C4-2B (cell line): Measurements from ENCODE around the gene FUT8.

Experiments used
- H3K27ac ChIP-seq: fragments of 450-650 bp; 2 replicates; pipeline ENCODE4 v1.5.1; 2017
- ZFX ChIP-seq: fragments of 450-650 bp; IDR thresholded peaks from 2 replicates; pipeline ENCODE4 v1.6.1; 2017
- TF ChIP-seq, protein P1 (sequence below): fragments of 450-650 bp; conservative IDR thresholded peaks from 2 replicates; pipeline ENCODE4 v1.5.1; 2017; ENCODE audit warnings: mild to moderate bottlenecking

Gene FUT8

DNA sequence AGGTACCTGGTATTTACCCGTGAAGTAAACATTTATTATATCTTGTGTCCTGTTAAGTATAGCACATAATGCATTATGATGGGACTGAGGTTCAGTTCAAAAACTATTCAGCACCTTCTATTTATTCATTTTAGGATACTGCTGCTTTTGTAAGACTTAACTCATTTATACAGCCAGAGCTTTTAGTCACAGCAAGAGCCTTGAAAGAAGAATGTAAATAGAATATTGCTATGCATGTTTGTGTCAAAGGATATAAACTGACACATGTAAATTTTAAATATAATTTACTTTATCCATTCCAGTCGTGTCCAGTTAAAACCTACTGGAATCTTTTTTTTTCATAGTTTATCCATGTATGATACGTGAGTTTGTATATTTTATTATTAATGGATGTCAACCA lies 168.8 kb downstream of the FUT8 start:
- no peak for TF ChIP-seq ZFX
- TF ChIP-seq, protein P1, sequence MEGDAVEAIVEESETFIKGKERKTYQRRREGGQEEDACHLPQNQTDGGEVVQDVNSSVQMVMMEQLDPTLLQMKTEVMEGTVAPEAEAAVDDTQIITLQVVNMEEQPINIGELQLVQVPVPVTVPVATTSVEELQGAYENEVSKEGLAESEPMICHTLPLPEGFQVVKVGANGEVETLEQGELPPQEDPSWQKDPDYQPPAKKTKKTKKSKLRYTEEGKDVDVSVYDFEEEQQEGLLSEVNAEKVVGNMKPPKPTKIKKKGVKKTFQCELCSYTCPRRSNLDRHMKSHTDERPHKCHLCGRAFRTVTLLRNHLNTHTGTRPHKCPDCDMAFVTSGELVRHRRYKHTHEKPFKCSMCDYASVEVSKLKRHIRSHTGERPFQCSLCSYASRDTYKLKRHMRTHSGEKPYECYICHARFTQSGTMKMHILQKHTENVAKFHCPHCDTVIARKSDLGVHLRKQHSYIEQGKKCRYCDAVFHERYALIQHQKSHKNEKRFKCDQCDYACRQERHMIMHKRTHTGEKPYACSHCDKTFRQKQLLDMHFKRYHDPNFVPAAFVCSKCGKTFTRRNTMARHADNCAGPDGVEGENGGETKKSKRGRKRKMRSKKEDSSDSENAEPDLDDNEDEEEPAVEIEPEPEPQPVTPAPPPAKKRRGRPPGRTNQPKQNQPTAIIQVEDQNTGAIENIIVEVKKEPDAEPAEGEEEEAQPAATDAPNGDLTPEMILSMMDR = no peak
- H3K27ac ChIP-seq = no peak overlapping the region

DNA sequence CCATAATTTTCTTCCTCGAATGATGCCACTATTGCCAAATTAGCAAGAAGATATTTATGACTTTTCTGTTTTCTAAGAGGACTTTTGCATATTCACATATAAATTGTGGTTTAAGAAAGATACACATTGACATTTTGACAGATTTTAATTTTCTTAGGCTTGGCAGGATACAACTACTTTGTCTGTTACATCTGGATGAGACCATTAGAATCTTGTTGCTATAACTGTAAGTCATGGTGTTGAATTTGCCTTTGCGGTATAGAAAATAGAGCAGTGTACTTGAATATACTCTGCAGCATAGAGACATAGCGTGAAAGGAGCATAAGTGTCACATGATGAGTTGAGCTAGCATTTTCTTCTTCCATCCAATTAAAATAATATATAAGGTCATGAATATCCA lies 169.3 kb downstream of the FUT8 start:
- no peak overlapping the region for H3K27ac ChIP-seq
- TF ChIP-seq, protein P1 = no peak
- no peak for TF ChIP-seq ZFX

DNA sequence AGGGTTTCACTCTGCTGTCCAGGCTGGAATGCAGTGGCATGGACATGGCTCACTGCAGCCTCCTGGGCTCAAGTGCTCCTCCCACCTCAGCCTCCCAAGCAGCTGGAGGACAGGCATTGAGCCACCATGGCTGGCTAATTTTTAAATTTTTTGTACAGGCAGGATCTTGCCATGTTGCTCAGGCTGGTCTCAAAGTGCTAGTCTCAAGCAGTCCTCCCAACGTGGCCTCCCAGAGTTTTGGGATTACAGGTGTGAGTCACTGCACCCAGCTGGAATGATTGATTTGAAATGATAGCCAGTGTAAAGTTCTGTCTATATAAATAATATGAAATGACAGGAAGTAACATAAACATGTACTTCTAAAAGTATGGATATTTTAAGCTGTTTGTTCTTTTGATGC lies 172.7 kb downstream of the FUT8 start:
- H3K27ac ChIP-seq = no peak overlapping the region
- TF ChIP-seq, protein P1 = no peak
- TF ChIP-seq ZFX = no peak

DNA sequence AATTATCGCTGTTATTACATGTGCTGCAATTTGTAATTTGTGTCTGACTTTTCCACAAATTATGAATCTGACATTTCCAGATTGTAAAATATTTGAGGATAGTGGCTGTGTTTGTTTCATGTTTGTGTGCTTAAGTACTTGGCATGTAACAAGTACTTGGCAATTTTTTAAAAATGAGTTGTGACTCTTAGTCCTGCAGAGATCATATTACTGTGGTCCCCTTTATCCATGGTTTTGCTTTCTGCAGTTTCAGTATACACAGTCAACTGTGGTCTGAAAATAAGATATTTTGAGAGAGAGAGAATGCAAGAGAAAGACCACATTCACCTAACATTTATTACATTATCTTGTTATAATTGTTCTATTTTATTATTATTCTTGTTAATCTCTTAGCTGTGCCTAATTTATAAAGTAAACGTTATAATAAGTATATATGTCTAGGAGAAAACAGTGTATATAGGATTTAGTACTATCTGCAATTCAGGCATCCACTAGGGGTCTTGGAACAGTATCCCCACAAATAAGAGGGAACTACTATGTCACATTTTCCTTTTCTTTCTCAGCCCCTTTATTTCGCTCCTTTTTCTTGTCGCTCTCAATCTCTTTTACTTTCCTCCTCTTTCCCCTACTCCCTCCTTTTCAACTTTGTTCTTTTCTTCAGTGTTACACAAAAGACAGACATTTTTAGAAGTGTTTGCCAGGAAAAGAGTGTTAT lies 176.1 kb downstream of the FUT8 start:
- TF ChIP-seq, protein P1 = no peak
- no peak overlapping the region for H3K27ac ChIP-seq

DNA sequence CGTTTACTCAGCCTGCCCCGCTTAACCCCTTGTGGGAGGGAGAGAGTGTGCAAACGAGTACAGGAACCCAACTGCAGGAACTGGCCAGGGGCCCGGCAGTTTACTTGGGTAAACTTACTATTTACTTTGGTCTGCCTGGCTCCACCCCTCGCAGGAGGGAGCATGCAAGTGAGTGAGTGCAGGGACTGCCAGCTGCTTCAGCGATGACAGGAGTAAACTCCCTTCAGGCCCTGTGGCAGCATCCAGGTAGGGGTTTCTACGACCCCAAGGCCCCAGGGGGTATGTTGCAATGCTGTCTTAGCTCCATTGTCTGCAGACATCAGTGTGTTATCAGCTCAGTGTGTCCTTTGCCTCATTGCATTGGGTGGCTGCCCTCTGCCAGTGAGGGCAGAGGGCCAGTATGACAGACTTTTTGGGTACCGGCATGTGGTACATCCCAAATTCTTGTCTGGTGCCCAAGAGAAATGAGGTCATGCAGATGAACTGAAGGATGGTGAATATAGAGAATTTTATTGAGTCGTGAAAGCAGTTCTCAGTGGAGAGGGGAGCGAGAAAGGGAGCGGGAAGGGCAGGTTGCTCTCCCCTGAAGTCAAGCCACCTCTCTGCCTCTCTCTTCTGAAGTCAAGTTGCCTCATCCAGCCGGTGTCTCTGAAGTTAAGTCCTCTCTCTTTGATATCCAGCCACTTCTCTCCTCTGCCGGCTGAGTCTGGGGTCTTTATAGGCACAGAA lies 181.8 kb downstream of the FUT8 start:
- TF ChIP-seq, protein P1 = no peak
- TF ChIP-seq ZFX = no peak
- H3K27ac ChIP-seq = peak overlapping the region; percentile 48

DNA sequence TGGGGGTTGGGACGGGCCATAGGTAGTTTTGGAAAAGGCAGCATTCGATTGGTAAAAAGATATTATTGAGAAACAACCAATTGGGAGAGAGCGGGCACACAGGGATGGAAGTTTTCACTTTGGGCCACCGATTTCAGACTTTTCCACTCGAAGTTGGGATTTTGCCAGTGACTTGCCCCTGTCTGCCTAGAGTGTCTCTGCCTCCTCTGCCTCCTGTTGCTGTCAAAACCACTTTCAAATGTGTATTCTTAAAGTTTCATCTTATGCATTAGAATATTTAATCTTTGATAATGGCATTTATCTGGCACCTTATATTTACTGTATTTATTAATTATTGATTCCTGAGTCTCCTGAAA lies 182.3 kb downstream of the FUT8 start:
- no peak for TF ChIP-seq ZFX
- TF ChIP-seq, protein P1 = no peak
- peak overlapping the region; percentile 48 for H3K27ac ChIP-seq

DNA sequence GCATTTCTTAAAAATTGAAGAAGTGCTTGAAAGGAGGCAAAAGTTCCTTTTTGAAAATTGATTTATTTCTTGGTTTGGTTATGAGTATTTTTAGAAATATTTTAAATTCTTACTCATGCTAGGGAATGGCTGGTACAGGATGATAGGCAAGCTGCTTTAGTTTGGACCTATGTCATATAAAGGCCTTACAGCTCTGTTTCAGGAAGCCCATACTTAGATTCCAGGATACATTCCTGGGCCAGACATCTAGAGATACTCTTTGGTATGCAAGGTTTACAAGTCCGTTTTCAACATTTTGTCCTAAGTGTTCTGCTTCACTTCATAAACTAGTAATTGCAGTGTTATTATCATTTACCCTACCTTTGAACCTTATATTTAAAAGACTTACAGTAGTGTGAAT lies 186.8 kb downstream of the FUT8 start:
- TF ChIP-seq, protein P1 = no peak
- TF ChIP-seq ZFX = no peak
- no peak overlapping the region for H3K27ac ChIP-seq
